ENCODE measurements around the gene SMYD4.
"Not testable (repeated sequence)": the region's sequence is repeated elsewhere in the genome, so short reads cannot be mapped to it uniquely, and the experiment has no call there.

Gene SMYD4

GRCh38 chr17:1753767-1754429, 75.8 kb downstream of the SMYD4 start:
- no peak for DNase-seq

- DNase-seq = no peak
Measured at GRCh38 chr17:1752425-1753262, 77.1 kb downstream of the SMYD4 start.

- DNase-seq = no peak
Measured at GRCh38 chr17:1750628-1751027, 79.1 kb downstream of the SMYD4 start.

- DNase-seq = no peak
Measured at GRCh38 chr17:1746975-1747543, 82.6 kb downstream of the SMYD4 start.

- no peak for DNase-seq
Measured at GRCh38 chr17:1745513-1746020, 84.1 kb downstream of the SMYD4 start.

GRCh38 chr17:1744551-1745512, 84.9 kb downstream of the SMYD4 start:
- no peak for DNase-seq

- DNase-seq = no peak
Measured at GRCh38 chr17:1743088-1743439, 86.6 kb downstream of the SMYD4 start.

- DNase-seq = no peak
Measured at GRCh38 chr17:1742371-1743087, 87.2 kb downstream of the SMYD4 start, which contains the start of gene SERPINF2. SERPINF2 (plus strand) TSS chr17:1742871; CDS start chr17:1744996, 2,125 bp downstream.

- not testable (repeated sequence) for DNase-seq
Measured at GRCh38 chr17:1741899-1742298, 87.8 kb downstream of the SMYD4 start.

- no peak for DNase-seq
Measured at GRCh38 chr17:1737531-1738291, 92.0 kb downstream of the SMYD4 start.

GRCh38 chr17:1736348-1737281, 93.1 kb downstream of the SMYD4 start:
- DNase-seq = peak; percentile 46

- no peak for DNase-seq
Measured at GRCh38 chr17:1735834-1736347, 93.8 kb downstream of the SMYD4 start.

- no peak for DNase-seq
Measured at GRCh38 chr17:1735418-1735817, 94.3 kb downstream of the SMYD4 start.

GRCh38 chr17:1733759-1734158, 95.9 kb downstream of the SMYD4 start:
- DNase-seq = no peak

GRCh38 chr17:1732833-1733321, 96.8 kb downstream of the SMYD4 start:
- DNase-seq = no peak

GRCh38 chr17:1732241-1732832, 97.4 kb downstream of the SMYD4 start:
- no peak for DNase-seq

- no peak for DNase-seq
Measured at GRCh38 chr17:1731194-1731506, 98.6 kb downstream of the SMYD4 start.

- DNase-seq = no peak
Measured at GRCh38 chr17:1730326-1731193, 99.1 kb downstream of the SMYD4 start.

Data from central memory CD4-positive, alpha-beta T cell (primary cell).